Inflammatory macrophage treated with lipopolysaccharide for 1 hour (primary cell): ENCODE data around the gene FAM236D.
"Not testable (repeated sequence)": the region's sequence is repeated elsewhere in the genome, so short reads cannot be mapped to it uniquely, and the experiment has no call there.

ENCODE experiments used
- DNase-seq, 2 donors: peaks; one replicate each; pipeline ENCODE4 v3.0.0-alpha.2; 2020 to 2022

The FAM236D gene

GRCh38 chrX:72808110-72808509, at the start of gene FAM236D:
Gene FAM236D, minus strand, starts transcription at chrX:72808210. Its CDS starts 100 bp downstream, at chrX:72808110.
- not testable (repeated sequence) for DNase-seq

GRCh38 chrX:72837532-72837931, 29.5 kb upstream of the FAM236D start:
- not testable (repeated sequence) for DNase-seq

DNA sequence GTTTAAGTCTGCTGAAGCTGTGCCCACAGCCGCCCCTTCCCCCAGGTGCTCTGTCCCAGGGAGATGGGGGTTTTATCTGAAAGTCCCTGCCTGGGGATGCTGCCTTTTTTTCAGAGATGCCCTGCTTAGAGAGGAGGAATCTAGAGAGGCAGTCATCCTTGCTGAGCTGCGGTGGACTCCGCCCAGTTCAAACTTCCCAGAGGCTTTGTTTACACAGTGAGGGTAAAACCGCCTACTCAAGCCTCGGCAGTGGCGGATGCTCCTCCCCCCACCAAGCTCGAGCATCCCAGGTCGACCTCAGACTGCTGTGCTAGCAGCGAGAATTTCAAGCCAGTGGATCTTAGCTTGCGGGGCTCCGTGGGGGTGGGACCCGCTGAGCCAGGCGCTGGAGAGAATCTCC, 22.7 kb upstream of the FAM236D start:
- DNase-seq, result not testable (repeated sequence)

DNA sequence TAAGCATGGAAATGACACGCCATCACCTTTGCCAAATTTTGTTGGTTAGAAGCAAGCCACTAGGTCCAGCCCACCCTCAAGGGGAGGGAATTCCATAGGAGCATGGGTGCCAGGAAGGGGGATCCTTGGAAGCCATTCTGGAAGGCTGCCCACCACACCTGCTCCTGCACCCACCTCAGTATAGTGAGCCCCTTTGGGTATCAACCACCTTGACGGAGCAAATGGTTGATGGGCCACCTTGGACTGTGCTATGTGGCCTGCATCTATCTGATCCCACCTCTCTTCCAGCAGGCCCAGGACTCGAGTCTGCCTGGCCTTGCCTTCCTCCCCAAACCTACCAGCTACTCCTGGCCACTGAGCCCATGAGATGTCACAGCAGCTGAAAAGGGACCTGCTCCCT, 17.6 kb downstream of the FAM236D start:
- DNase-seq, result not testable (repeated sequence)

GRCh38 chrX:72788142-72788541, 19.9 kb downstream of the FAM236D start:
- DNase-seq, result not testable (repeated sequence)

- not testable (repeated sequence) for DNase-seq
Observed at GRCh38 chrX:72783964-72784363, 24.0 kb downstream of the FAM236D start.

- not testable (repeated sequence) for DNase-seq
Observed at GRCh38 chrX:72783365-72783936, 24.6 kb downstream of the FAM236D start.

GRCh38 chrX:72782560-72782959, 25.4 kb downstream of the FAM236D start, which contains the start of gene FAM236B:
Gene FAM236B, minus strand, starts transcription at chrX:72782660. Its CDS starts 100 bp downstream, at chrX:72782560.
- DNase-seq, result not testable (repeated sequence)

DNA sequence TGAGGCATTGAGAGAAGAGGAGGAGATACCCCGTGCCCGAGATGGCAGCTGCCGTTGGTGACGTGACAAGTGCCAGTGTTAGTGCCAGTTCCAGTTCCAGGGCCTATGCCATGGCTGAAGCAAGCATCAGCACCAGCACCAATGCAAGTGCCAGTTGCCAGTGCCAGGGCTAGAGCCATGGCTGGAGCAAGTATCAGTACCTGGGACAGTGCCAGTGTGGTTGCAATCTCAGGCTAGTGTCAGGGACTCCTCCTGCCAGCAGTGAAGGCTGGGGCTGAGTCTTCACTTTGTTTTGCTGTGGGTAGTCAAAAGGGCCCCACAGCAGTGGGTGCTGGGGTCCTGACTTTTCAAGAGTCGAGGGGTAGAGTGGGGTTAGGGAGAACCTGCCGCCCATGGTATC, 29.9 kb downstream of the FAM236D start:
- not testable (repeated sequence) for DNase-seq

DNA sequence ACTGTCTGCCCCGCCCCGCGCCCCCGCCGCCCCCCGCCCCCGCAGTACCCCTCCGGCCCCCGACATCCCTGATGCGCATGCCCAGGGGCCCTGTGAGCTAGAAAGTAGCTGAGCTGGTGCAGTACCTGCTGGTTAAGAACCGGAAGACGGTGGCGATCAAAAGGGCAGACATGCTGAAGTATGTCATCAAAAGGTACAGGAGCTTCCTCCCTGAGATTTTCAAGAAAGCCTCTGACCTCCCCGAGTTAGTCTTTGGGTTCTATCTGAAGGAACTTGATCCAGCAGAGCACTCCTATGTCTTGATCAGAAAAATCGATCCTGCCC, 30.6 kb downstream of the FAM236D start:
- DNase-seq, result not testable (repeated sequence)

DNA sequence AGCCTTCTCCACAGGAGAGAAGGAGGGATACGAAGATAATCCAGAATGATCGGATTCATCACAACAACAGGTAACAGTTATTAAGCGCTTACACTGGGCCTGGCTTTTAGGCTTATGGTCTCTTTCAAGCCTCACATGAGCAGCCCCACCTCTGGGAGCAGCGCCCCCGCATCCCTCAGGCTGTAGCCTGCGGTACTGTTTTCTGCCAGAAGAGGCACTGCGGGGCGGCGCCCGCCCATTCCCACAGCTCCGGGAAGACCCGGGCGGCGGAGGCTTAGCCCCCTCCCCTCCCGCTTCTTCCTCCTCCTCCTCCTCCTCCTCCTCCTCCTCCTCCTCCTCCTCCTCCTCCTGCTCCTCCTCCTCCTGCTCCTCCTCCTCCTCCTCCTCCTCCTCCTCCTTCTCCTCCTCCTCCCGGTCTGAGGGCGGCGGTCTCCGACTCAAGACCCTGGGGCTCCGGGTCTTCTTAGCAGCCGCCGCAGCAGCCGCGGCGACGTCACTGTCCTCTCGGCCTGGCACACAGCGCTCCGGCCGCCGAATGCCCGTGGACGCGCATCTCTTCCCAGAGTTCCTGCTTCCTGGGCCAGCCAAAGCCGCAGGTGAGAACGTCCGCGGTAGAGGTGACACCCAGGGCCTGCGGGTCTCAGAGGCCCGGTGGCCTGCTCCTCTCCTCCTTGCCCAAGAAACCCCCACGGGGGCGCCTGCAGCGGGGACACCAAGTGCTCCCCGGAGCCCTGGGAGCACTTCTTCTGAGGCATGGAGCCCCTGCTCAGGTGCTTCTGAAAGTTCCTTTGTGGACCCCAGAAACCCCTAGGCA, 31.1 kb downstream of the FAM236D start, which contains the start of gene DMRTC1B:
Gene DMRTC1B, plus strand, starts transcription at position 238 of the 814 bp plus-strand sequence. CDS start 68,246 bp downstream, outside the sequence.
- DNase-seq, result not testable (repeated sequence)

- not testable (repeated sequence) for DNase-seq
Observed at GRCh38 chrX:72760454-72760853, 47.6 kb downstream of the FAM236D start.
